ENCODE results near the gene CCDC149.

Gene CCDC149

DNA sequence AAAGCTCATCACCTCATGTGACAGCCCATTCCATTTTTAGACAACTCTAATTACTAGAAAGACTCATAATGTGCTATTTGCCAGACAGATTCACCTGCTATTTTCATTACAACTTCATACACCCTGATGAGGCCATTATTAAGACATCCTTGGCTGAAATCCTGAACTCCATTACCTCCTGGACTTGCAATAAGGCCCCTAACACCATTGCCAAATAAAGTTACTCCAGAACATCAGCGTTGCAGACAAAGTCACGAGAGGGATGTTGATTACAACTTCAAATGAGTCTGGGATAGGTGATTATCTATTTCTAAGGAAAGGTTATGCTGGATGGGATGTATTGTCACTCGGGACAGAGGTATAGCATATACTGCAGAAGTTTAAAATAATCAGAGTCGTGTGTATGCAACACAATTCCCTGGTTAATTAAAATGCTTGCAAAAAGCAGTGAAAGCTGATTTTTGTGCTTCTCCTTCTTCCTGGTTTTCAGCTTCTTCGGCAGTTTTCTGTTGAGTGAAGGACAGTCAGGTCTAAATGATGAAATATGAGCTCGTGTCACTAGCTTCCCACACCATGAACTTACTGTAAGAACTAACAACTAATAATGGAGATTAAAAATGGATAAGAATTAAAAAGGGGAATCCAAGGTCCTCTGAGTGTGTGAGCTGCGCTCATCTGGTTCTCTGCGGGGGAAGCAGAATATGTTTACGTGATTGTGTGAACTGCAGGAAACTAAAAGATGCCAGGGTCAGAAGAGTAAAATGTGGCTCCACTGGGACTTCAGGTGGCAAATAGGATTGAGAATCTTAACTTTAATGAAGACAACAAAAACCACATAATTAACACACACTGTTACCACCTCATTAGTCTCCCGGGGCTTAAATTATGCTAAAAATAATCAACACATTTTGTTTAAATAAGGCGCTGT is 135.0 kb downstream of the CCDC149 start:
- DNase-seq: no peak

DNA sequence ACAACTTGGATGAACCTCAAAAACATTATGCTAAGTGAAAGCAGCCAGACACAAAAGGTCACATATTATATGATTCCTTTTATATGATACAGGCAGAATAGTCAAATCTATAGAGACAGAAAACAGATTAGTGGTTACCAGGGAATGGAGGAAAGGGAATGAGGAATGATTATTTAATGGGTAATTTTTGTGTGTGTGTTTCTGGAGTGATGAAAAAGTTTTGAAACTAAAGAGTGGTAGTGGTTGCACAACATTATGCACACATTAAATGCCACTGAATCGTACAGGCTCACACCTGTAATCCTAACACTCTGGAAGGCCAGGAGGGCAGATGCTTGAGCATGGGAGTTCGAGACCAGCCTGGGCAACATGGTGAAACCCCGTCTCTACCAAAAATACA is 137.1 kb downstream of the CCDC149 start:
- DNase-seq: no peak

DNA sequence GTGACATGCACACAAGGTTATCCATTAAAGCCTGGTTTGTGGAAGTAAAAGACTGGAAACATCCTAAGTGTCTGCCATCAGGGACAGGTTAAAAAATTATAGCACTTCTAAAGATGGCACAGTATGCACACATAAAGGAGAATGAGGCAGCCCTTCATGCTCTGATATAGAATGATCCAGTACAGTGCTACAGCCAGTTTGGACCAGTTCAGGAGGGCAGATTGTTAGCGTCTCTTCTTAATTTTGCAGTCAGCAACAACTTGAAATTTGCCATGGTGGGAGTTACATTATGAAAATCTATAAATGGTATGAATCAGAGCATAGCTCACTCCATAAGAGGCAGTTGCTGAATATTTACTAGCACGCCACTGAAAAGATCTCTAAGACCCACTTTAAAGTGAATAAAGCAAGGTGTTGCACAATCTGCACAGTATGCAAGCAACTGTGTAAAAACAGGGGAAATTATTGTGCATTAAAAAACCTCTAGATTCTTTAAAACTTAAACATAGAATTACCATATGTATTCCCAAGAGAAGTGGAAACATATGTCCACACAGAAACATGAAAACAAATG is 137.7 kb downstream of the CCDC149 start:
- no peak for DNase-seq

GRCh38 chr4:24774452-24774851 is 138.4 kb downstream of the CCDC149 start:
- DNase-seq: no peak

GRCh38 chr4:24772952-24773351 is 139.9 kb downstream of the CCDC149 start:
- DNase-seq: no peak

GRCh38 chr4:24772061-24772705 is 140.7 kb downstream of the CCDC149 start:
- no peak for DNase-seq

DNA sequence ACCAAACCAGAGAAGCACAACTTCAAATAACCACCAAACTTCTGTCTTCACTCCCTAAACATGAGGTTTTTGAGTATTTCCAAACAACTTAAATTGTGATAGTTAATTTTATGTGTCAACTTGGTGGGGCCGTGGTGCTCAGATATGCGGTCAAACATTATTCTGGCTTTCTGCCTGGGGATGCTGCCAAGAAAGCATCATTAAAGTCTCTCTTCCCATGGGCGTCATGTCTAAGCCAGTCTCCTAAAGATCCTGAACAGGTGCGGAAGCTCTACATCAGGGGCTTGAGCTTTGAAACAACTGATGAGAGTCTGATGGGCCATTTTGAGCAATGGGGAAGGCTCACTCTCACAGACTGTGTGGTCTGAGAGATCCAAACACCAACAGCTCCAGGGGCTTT is 141.6 kb downstream of the CCDC149 start:
- no peak for DNase-seq

- DNase-seq: no peak
These were observed 142.2 kb downstream of the CCDC149 start for GRCh38 chr4:24770667-24771066.

- no peak for DNase-seq
These were observed 142.7 kb downstream of the CCDC149 start for GRCh38 chr4:24770032-24770584.

DNA sequence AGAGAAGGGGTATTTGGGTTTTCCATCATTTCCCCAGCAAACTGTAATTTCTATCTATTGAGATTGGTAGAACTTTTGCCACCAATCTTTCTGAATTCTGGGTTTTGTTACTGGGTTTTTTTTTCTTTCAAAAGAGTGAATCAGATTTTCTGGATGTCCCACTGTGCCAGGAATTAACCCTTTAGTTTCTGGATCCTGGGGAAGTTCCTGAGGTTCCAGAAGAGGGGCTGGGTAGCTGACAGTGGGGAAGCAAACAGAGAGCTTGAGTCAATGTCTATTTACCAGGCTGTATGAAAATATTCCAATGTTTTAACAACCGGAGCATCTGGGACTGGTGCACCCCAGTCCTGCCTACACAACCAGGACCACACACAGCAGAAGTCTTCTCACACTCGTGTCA is 143.3 kb downstream of the CCDC149 start:
- no peak for DNase-seq

DNA sequence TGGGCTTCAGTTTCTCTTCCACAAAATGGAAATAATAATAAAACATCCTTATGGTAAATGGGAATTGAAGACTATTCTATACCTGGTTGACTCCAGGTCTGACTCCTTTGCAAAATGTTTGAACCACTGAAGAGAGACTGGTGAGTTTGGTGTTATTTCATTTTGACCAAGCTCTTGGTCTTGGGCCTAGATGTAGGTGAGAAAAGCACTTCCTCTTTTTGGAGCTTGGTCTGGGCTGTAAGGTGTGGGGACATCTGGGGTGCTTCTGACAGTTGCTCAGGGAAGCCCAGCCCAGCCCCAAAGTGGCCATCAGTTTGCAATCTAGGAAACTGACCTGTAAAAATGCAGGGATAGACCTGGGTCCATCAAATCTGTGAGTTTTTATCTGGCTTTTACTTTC is 144.2 kb downstream of the CCDC149 start:
- DNase-seq: no peak

DNA sequence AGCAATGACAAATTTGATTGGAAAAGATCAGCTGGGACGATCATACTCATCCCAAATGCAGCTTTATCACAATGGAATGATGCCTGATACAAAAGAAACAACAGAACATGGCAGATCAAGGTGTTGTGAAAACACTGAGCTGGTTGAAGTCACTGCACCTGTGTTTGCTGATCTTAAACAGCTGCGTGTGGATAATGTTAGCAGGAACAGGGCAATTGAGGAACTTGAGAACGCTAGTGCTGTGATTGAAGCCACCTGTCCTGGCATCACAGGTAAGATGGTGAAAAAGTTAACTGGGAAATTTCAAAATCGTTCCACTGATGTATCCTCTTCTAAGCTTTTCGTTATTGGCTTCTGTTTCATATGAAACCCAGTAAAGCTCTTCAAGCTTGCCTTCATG is 144.8 kb downstream of the CCDC149 start:
- no peak for DNase-seq

DNA sequence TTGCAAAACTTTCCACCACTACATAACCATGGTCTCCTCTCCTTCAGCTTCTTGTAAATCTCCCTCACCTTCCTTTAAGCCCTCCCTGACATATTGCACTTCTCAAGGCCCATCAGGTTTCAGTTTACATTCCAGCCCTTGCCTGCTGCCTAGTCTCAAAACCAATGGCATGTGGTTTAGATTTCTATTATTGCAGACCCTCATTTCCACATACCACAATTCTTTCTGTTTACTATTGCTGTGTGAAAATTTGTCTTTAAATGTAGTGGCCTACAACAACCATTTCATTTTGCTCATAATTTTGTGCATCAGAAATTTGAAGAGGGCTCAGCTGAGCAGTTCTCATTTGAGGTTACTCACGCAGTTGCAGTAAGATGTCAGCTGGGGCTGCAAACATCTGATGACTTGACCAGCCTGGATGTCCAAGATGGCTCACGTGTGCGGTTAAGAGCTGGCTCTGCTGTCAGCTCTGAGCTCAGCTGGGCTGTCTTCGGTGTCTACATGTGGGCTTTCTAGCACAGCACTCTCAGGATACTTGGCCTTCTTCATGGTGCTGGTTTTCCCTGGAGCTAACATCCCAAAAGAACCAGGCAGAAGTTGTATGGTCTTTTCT is 147.4 kb downstream of the CCDC149 start:
- no peak for DNase-seq

- DNase-seq: no peak
These were observed 148.5 kb downstream of the CCDC149 start for GRCh38 chr4:24764345-24764744.

- DNase-seq: peak in 1 of 51 donors; percentile 16
These were observed 149.1 kb downstream of the CCDC149 start for GRCh38 chr4:24763631-24764297.
